ENCODE measurements around the gene GAPVD1.
"Not testable (repeated sequence)": the region's sequence is repeated elsewhere in the genome, so short reads cannot be mapped to it uniquely, and the experiment has no call there.

GAPVD1 gene

DNA sequence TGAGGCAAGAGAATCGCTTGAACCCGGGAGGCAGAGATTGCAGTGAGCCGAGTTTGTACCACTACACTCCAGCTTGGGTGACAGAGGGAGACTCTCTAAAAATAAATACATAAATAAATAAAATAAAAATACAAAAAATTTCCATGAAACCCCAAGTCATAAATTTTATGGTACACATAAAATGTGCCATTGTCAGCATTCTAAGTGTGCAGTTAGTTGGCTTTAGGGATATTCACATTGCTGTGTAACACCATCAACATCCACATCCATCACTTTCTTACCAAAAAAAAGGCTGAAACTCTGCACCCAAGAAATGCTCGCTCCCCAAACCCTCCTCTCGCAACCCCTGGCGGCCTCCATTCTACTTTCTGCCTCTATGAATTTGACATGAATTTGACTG lies 135.2 kb downstream of the GAPVD1 start:
- Histone ChIP-seq H3K9me3 (replicated peaks in 1 of 11) (no peaks in the 10 kb centered on the region), H3K27me3 (no peaks in the 10 kb centered on the region), H3K27ac (no peak overlapping the region), H3K4me2 (no peak overlapping the region), H3K9ac (no peak overlapping the region), H3K36me3 (no peaks in the 10 kb centered on the region), H4K20me1 (no peaks in the 10 kb centered on the region), H3K4me3 (no peak overlapping the region), H3K4me1 (0 out of 20 replicates have a peak, but pooled peaks cover 0 to 3% (median 0%) of the 10 kb centered on the region in 10 experiments)
- no peak for TF ChIP-seq Cebpa-rat (IDR thresholded peaks at IDR 0.05)

DNA sequence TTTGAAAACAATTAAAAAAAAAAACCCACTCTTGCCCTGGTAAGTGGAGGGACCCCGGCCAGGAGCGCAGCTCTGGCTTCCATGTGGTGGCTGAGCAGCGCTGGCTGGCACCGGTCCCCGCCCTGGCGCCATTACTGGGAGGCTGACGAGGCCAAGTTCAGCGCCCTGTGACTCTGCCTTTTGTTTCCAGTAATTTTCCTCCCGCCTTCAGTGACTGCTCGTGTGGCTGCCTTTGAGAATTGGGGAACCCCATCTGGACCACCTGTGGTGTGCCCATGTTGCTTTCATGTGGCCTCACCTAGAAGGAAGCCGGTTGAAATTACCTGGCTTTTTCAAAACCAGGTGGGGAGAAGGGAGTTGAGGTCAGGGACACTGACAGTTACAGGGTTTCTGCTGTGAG lies 136.1 kb downstream of the GAPVD1 start:
- H3K4me3 ChIP-seq, result no peak overlapping the region
- no peaks in the 10 kb centered on the region for H3K27me3 ChIP-seq
- no peak for TF ChIP-seq Cebpa-rat (IDR thresholded peaks at IDR 0.05)

DNA sequence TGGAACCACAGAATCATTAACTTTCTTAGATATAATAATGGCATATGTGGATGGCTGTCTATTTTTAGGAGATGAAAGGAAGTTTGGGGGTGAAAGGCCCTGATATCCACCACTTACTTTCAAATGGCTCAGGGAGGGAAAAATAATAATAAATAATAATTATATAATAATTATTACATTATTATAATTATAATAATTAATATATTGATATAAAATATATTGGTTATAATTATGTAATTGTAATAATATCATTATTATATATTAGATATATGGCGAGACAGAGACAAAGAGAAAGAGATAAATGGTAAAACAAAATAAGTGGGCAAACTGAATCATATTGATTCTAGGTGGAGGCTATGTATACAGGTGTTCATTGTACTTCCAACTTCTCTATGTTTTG lies 136.6 kb downstream of the GAPVD1 start:
- Histone ChIP-seq H3K4me2 (no peak overlapping the region), H4K20me1 (no peaks in the 10 kb centered on the region), H3K4me1 (0 out of 20 replicates have a peak, but pooled peaks cover 0 to 3% (median 0%) of the 10 kb centered on the region in 10 experiments), H3K4me3 (no peak overlapping the region), H3K36me3 (no peaks in the 10 kb centered on the region), H3K9me3 (replicated peaks in 1 of 11) (no peaks in the 10 kb centered on the region), H3K27ac (no peak overlapping the region), H3K27me3 (no peaks in the 10 kb centered on the region), H3K9ac (no peak overlapping the region)
- no peak for TF ChIP-seq Cebpa-rat (IDR thresholded peaks at IDR 0.05)

More for the DNA sequence above, 136.1 kb downstream of the GAPVD1 start:
- Histone ChIP-seq H3K36me3 (no peaks in the 10 kb centered on the region), H3K4me1 (0 out of 20 replicates have a peak, but pooled peaks cover 0 to 3% (median 0%) of the 10 kb centered on the region in 10 experiments), H3K9ac (no peak overlapping the region), H3K9me3 (replicated peaks in 1 of 11) (no peaks in the 10 kb centered on the region), H4K20me1 (no peaks in the 10 kb centered on the region), H3K4me2 (no peak overlapping the region), H3K27ac (no peak overlapping the region)

DNA sequence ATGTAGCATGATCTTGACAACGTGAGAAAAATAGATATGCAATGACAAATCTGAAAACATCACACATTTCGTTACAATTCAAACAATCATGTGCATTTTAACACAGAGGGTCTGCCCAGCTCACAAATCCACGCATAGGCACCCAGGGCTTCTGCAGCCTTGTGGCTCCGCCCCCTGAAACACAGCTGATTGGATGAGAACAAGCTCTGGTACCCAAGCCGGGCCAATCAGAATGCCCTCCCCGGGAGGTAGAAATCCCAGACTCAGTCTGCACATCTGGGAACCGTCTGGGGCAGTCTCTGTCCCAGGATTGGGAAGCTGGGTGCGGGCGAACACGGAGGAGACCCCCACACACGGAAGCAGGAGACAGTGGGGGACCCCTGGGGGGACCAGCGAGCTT lies 137.5 kb downstream of the GAPVD1 start:
- no peak for TF ChIP-seq Cebpa-rat (IDR thresholded peaks at IDR 0.05)

DNA sequence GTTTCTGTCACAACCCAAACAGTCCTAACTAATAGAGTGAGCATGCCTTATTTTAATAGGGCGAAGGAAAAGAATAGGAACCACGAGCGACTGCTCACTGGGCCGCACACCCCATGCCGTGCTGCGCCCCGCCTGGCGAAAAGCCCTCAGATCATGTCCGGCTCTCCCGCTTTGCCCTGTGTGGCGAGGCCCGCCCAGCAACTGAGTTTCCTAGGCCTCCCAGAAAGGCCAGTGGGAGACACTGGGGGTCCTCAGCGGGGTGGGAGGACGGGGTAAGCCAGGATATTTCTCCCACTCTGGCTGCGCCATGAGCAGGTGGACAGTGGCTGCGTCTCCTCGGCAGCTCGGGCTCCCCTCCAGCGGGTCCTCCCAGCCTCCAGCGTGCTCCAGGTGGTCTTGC lies 138.0 kb downstream of the GAPVD1 start:
- H3K9ac ChIP-seq, result no peak overlapping the region
- no peaks in the 10 kb centered on the region for H3K27me3 ChIP-seq
- H3K27ac ChIP-seq, result no peak overlapping the region
- H4K20me1 ChIP-seq, result no peaks in the 10 kb centered on the region
- H3K4me2 ChIP-seq, result no peak overlapping the region
- 0 out of 20 replicates have a peak, but pooled peaks cover 0 to under 1% (median 0%) of the 10 kb centered on the region in 10 experiments for H3K4me1 ChIP-seq
- H3K4me3 ChIP-seq, result no peak overlapping the region
- no peaks in the 10 kb centered on the region for H3K36me3 ChIP-seq
- no peak for TF ChIP-seq Cebpa-rat (IDR thresholded peaks at IDR 0.05)
- no peaks in the 10 kb centered on the region for H3K9me3 ChIP-seq (replicated peaks in 1 of 11)

More for the DNA sequence above, 137.5 kb downstream of the GAPVD1 start:
- Histone ChIP-seq H3K4me1 (0 out of 20 replicates have a peak, but pooled peaks cover 0 to 3% (median 0%) of the 10 kb centered on the region in 10 experiments), H3K27ac (no peak overlapping the region), H3K4me3 (no peak overlapping the region), H3K9me3 (replicated peaks in 1 of 11) (no peaks in the 10 kb centered on the region), H3K9ac (no peak overlapping the region), H4K20me1 (no peaks in the 10 kb centered on the region), H3K27me3 (no peaks in the 10 kb centered on the region), H3K4me2 (no peak overlapping the region), H3K36me3 (no peaks in the 10 kb centered on the region)

DNA sequence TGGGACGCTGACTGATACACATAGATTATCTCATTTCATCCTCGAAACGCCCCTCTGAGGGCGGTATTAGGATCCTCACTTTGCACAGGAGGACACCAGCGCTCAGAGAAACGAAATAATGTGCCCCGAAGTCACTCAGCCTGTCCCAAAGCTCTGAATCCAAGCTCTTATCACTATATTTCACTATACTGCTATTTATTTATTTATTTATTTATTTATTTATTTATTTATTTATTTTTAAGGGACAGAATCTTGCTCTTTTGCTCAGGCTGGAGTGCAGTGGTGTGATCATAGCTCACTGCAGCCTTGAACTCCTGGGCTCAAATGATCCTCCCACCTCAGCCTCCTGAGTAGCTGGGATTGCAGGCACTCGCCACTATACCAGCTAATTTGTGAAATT lies 138.6 kb downstream of the GAPVD1 start:
- not testable (repeated sequence) for H3K4me1 ChIP-seq; H3K27me3 ChIP-seq; H3K4me2 ChIP-seq; H3K9ac ChIP-seq; H3K36me3 ChIP-seq; H3K27ac ChIP-seq; H3K9me3 ChIP-seq (replicated peaks in 1 of 11); H4K20me1 ChIP-seq; H3K4me3 ChIP-seq

DNA sequence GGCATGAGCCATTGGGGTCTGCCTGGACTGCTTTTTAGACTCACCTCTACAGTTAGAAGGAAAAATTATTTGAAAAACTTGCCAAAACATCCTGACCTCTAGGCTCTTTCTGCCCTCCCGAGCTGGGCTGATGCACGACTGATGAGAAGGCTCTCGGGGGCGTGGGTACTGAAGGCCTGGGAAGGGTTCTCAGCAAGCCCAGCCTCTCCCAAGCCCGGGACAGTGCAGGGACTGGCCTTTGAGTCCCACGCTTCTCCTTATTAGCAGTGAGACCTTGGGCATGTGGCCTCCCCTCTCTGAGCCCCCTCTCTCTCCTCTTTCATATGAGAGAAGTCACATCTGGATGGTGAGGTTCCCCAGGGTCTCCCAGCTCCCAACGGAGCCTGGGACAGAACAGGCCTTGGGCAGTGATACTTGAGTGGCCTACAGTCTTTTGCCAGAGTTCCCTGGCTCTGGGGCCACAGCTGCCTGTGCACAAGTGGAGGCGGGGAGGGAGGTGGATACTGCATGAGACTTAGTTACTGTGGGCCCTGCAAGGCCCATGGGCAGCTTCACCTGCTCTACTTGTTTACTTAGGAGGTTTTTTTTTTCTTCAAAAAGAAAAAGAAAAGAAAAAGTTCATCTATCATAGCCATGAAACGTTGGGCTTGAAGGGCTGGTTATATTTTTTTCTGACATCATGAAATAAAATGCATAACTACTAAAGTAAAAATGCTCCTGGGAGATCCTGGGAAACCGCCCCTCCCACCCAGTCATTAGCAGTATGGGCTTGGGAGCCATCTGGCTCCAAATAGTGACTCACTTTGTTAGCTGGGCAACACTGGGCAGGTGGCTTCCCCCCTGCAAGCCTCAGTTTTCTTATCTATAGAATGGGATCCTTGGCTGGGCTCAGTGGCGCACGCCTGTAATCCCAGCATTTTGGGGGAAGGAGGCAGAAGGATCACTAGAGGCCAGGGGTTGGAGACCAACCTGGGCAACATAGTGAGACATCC lies 139.4 kb downstream of the GAPVD1 start:
- H4K20me1 ChIP-seq, result no peaks in the 10 kb centered on the region
- no peaks in the 10 kb centered on the region for H3K4me1 ChIP-seq
- no peaks in the 10 kb centered on the region for H3K36me3 ChIP-seq
- H3K9ac ChIP-seq, result 0 out of 22 replicates have a peak overlapping the region, but pooled peaks of 1 of the 11 experiments have one; percentile 2
- H3K27me3 ChIP-seq, result no peaks in the 10 kb centered on the region
- no peaks in the 10 kb centered on the region for H3K9me3 ChIP-seq (replicated peaks in 1 of 11)
- no peak for TF ChIP-seq Cebpa-rat (IDR thresholded peaks at IDR 0.05)
- no peak overlapping the region for H3K4me2 ChIP-seq
- H3K27ac ChIP-seq, result no peak overlapping the region
- no peak overlapping the region for H3K4me3 ChIP-seq

DNA sequence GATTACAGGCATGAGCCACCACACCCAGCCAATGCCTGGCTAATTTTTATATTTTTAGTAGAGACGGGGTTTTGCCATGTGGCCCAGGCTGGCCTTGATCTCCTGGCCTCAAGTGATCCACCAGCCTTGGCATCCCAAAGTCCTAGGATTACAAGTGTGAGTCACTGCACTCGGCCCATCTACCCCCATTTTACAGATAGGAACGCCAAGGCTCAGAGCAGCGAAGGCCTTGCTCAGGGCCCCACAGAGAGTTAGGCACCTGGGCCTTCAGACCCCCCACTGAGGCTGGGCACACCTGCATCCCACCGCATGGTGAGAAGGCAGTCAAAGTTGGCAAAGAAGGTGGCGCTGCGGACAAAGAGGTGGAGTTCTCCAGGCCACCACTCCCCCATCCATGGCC lies 143.1 kb downstream of the GAPVD1 start:
- TF ChIP-seq Cebpa-rat (IDR thresholded peaks at IDR 0.05), result no peak
- Histone ChIP-seq H3K9ac (no peak overlapping the region), H3K4me3 (no peak overlapping the region), H3K4me1 (peaks cover 13 to 28% (median 22%) of the 10 kb centered on the region in 10 experiments; a peak in 19 of 20 replicates), H3K27me3 (peaks cover 0 to 7% (median 0%) of the 10 kb centered on the region in 11 experiments; a peak in 5 of 22 replicates), H3K9me3 (replicated peaks in 1 of 11) (no peaks in the 10 kb centered on the region), H3K27ac (no peak overlapping the region), H3K36me3 (no peaks in the 10 kb centered on the region), H4K20me1 (no peaks in the 10 kb centered on the region), H3K4me2 (no peak overlapping the region)

DNA sequence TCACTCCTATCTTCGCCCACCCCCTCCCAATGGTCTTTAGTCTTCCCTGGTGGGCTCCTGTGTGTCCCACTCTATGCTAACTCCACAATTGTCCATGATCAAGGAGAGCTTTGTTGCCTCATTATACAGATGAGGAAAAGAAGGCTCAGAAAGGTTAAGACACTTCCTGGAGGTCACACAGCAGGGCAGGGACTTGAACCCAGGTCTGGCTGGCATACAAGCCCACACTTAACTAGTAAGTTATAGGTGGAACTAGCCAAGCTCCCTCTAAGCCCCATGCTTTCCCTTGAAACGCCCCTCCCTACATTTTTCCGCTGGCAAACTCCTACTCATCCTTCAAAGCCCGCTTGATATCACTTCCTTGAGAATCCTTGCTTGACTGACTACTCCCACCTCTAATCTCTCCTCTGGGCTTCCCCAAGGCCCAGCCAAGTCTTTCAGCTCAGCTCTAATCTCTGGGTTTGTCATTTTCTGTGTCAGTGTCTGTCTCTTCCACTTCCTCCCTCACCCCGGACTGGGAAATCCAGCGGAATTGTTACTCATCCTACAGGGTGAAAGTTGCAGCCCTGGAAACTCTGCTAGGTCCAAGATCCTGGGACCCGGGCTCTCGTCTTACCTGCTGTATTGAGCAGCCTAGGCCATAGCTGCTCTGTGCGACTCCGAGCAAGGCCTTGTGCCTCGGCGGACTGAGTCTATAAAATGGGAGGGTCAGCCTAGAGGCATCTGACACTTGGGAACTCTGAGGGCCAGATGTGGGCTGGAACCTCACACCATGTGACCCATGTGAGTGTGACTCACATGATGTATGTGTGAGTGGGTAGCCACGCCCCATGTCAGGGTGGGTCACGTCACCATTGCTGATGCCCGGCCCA lies 144.5 kb downstream of the GAPVD1 start:
- Histone ChIP-seq H3K27me3 (peaks cover 0 to 7% (median 0%) of the 10 kb centered on the region in 11 experiments; a peak in 5 of 22 replicates), H3K4me3 (no peak overlapping the region), H3K4me2 (peak overlapping the region in 3 of 11 experiments; percentile 85 to 98 (median 94); a peak in 4 of 22 replicates), H3K9me3 (replicated peaks in 1 of 11) (no peaks in the 10 kb centered on the region), H3K9ac (no peak overlapping the region), H3K36me3 (no peaks in the 10 kb centered on the region), H4K20me1 (no peaks in the 10 kb centered on the region), H3K27ac (no peak overlapping the region), H3K4me1 (peaks cover 21 to 43% (median 26%) of the 10 kb centered on the region in 10 experiments)
- no peak for TF ChIP-seq Cebpa-rat (IDR thresholded peaks at IDR 0.05)
